Immature natural killer cell (primary cell): Measurements from ENCODE around the gene GLCE. TPM values are rescaled to one million over a fixed set of nuclear protein-coding genes. Genes with fewer than 3 reads are reported as not detected.
"Not testable (repeated sequence)": the region's sequence is repeated elsewhere in the genome, so short reads cannot be mapped to it uniquely, and the experiment has no call there.

Experiments used
- DNase-seq, 3 donors: peaks; one replicate each; pipeline ENCODE4 v3.0.0; 2022; ENCODE audit warnings: mixed read lengths in 1 of 3
- H3K27ac Mint-ChIP-seq, 6 donors: one replicate each; pipeline ENCODE4 v1.8.0; 2020; ENCODE audit warnings: mixed read lengths in 6 of 6, mild to moderate bottlenecking in 5 of 6, inconsistent platforms in 4 of 6, moderate library complexity in 3 of 6
- H3K27me3 Mint-ChIP-seq, 3 donors: one replicate each; pipeline ENCODE4 v1.8.0; 2020 to 2021; ENCODE audit warnings: low read depth in 3 of 3, mild to moderate bottlenecking in 3 of 3, mixed read lengths in 3 of 3, moderate library complexity in 3 of 3, inconsistent platforms in 1 of 3
- H3K36me3 Mint-ChIP-seq, 3 donors: one replicate each; pipeline ENCODE4 v1.8.0; 2020; ENCODE audit warnings: mixed read lengths in 3 of 3, inconsistent platforms in 2 of 3, mild to moderate bottlenecking in 2 of 3
- H3K4me1 Mint-ChIP-seq, 2 donors: one replicate each; pipeline ENCODE4 v1.8.0; 2020; ENCODE audit warnings: inconsistent platforms in 2 of 2, mild to moderate bottlenecking in 2 of 2, mixed read lengths in 2 of 2, moderate library complexity in 1 of 2
- H3K4me3 Mint-ChIP-seq, 5 donors: one replicate each; pipeline ENCODE4 v1.8.0; 2020; ENCODE audit warnings: mild to moderate bottlenecking in 5 of 5, mixed read lengths in 5 of 5, inconsistent platforms in 3 of 5, moderate library complexity in 3 of 5
- H3K9me3 Mint-ChIP-seq, 6 donors: one replicate each; pipeline ENCODE4 v1.8.0; 2020; ENCODE audit warnings: mild to moderate bottlenecking in 6 of 6, mixed read lengths in 6 of 6, inconsistent platforms in 4 of 6, moderate library complexity in 3 of 6
- polyA plus RNA-seq, 3 donors: library from polyadenylated mRNA; unstranded; fragments of 300-500 nt; fragmentation: Illumina TruSeq; gene quantifications; one replicate each; pipeline ENCODE4 v1.2.3, GENCODE V29; 2021

The GLCE gene
- polyA plus RNA-seq, 3 donors from 2014 or later, result 4.2 TPM; not detected in 1

GRCh38 chr15:69299943-69300588 is 139.6 kb downstream of the GLCE start:
- no peak overlapping the region for H3K27ac Mint-ChIP-seq
- peaks cover 0 to 4% (median 0%) of the 10 kb centered on the region in 3 donors for H3K36me3 Mint-ChIP-seq
- H3K27me3 Mint-ChIP-seq, result peaks cover 8 to 16% (median 10%) of the 10 kb centered on the region in 3 donors
- no peak for DNase-seq
- no peaks in the 10 kb centered on the region for H3K9me3 Mint-ChIP-seq
- peaks cover 5 to 15% of the 10 kb centered on the region in 2 donors for H3K4me1 Mint-ChIP-seq
- H3K4me3 Mint-ChIP-seq, result peak overlapping the region in 2 of 5 donors; percentile 35 to 60

- H3K27me3 Mint-ChIP-seq, result peaks cover 8 to 16% (median 10%) of the 10 kb centered on the region in 3 donors
- not testable (repeated sequence) for H3K36me3 Mint-ChIP-seq, DNase-seq, H3K27ac Mint-ChIP-seq, H3K9me3 Mint-ChIP-seq
- H3K4me3 Mint-ChIP-seq, result peak overlapping the region in 1 of 5 donors; percentile 0
- peaks cover 5 to 15% of the 10 kb centered on the region in 2 donors for H3K4me1 Mint-ChIP-seq
These were observed 140.7 kb downstream of the GLCE start for GRCh38 chr15:69301101-69301500.

- Mint-ChIP-seq H3K4me3 (peak overlapping the region in 1 of 5 donors; percentile 31), H3K4me1 (peaks cover 5 to 15% of the 10 kb centered on the region in 2 donors), H3K27me3 (peaks cover 8 to 16% (median 10%) of the 10 kb centered on the region in 3 donors)
- H3K9me3 Mint-ChIP-seq, H3K27ac Mint-ChIP-seq, H3K36me3 Mint-ChIP-seq, DNase-seq: not testable (repeated sequence)
These were observed 141.7 kb downstream of the GLCE start for GRCh38 chr15:69302087-69302486.

GRCh38 chr15:69302929-69303328 is 142.5 kb downstream of the GLCE start:
- H3K27me3 Mint-ChIP-seq, result peaks cover 8 to 16% (median 14%) of the 10 kb centered on the region in 3 donors
- H3K4me1 Mint-ChIP-seq, result peaks cover 4 to 15% of the 10 kb centered on the region in 2 donors
- H3K4me3 Mint-ChIP-seq, result no peak overlapping the region
- no peaks in the 10 kb centered on the region for H3K9me3 Mint-ChIP-seq
- H3K27ac Mint-ChIP-seq, result no peak overlapping the region
- no peak for DNase-seq
- peaks cover 0 to 4% (median 0%) of the 10 kb centered on the region in 3 donors for H3K36me3 Mint-ChIP-seq

GRCh38 chr15:69303337-69304181 is 143.1 kb downstream of the GLCE start:
- DNase-seq, result no peak
- Mint-ChIP-seq H3K36me3 (peaks cover 0 to 4% (median 0%) of the 10 kb centered on the region in 3 donors), H3K4me3 (no peak overlapping the region), H3K27ac (no peak overlapping the region), H3K9me3 (no peaks in the 10 kb centered on the region), H3K4me1 (peaks cover 4 to 15% of the 10 kb centered on the region in 2 donors), H3K27me3 (peaks cover 8 to 17% (median 14%) of the 10 kb centered on the region in 3 donors)

GRCh38 chr15:69304182-69304545 is 143.7 kb downstream of the GLCE start:
- H3K9me3 Mint-ChIP-seq, result no peaks in the 10 kb centered on the region
- H3K4me3 Mint-ChIP-seq, result no peak overlapping the region
- DNase-seq, result no peak
- H3K27ac Mint-ChIP-seq, result no peak overlapping the region
- H3K27me3 Mint-ChIP-seq, result peaks cover 8 to 17% (median 14%) of the 10 kb centered on the region in 3 donors
- peaks cover 0 to 4% (median 0%) of the 10 kb centered on the region in 3 donors for H3K36me3 Mint-ChIP-seq
- H3K4me1 Mint-ChIP-seq, result peaks cover 4 to 15% of the 10 kb centered on the region in 2 donors

GRCh38 chr15:69305204-69305931 is 144.9 kb downstream of the GLCE start:
- peaks cover 0 to 4% (median 0%) of the 10 kb centered on the region in 3 donors for H3K36me3 Mint-ChIP-seq
- H3K27me3 Mint-ChIP-seq, result peaks cover 7 to 13% (median 8%) of the 10 kb centered on the region in 3 donors
- H3K4me1 Mint-ChIP-seq, result peaks cover 0 to 5% of the 10 kb centered on the region in 2 donors
- DNase-seq, result no peak
- no peak overlapping the region for H3K4me3 Mint-ChIP-seq
- no peaks in the 10 kb centered on the region for H3K9me3 Mint-ChIP-seq
- no peak overlapping the region for H3K27ac Mint-ChIP-seq

GRCh38 chr15:69305933-69306568 is 145.6 kb downstream of the GLCE start:
- DNase-seq, result no peak
- H3K9me3 Mint-ChIP-seq, result no peaks in the 10 kb centered on the region
- H3K27ac Mint-ChIP-seq, result no peak overlapping the region
- H3K4me1 Mint-ChIP-seq, result no peaks in the 10 kb centered on the region
- peaks cover 0 to 4% (median 0%) of the 10 kb centered on the region in 3 donors for H3K36me3 Mint-ChIP-seq
- peaks cover 7 to 14% (median 7%) of the 10 kb centered on the region in 3 donors for H3K27me3 Mint-ChIP-seq
- H3K4me3 Mint-ChIP-seq, result no peak overlapping the region

- Mint-ChIP-seq H3K27me3 (peaks cover 5 to 13% (median 6%) of the 10 kb centered on the region in 3 donors), H3K27ac (no peak overlapping the region), H3K36me3 (no peaks in the 10 kb centered on the region), H3K4me3 (no peak overlapping the region), H3K9me3 (no peaks in the 10 kb centered on the region), H3K4me1 (no peaks in the 10 kb centered on the region)
- DNase-seq, result no peak
These were observed 147.5 kb downstream of the GLCE start for GRCh38 chr15:69307939-69308338.

GRCh38 chr15:69308949-69309348 is 148.5 kb downstream of the GLCE start:
- no peak for DNase-seq
- Mint-ChIP-seq H3K4me3 (no peak overlapping the region), H3K27ac (no peak overlapping the region)

GRCh38 chr15:69311319-69311721 is 150.9 kb downstream of the GLCE start:
- H3K9me3 Mint-ChIP-seq, result no peaks in the 10 kb centered on the region
- H3K27ac Mint-ChIP-seq, result no peak overlapping the region
- no peak overlapping the region for H3K4me3 Mint-ChIP-seq
- DNase-seq, result no peak
- H3K4me1 Mint-ChIP-seq, result no peaks in the 10 kb centered on the region
- peaks cover 4 to 11% (median 8%) of the 10 kb centered on the region in 3 donors for H3K27me3 Mint-ChIP-seq
- H3K36me3 Mint-ChIP-seq, result no peaks in the 10 kb centered on the region

More at GRCh38 chr15:69308949-69309348, 148.5 kb downstream of the GLCE start:
- no peaks in the 10 kb centered on the region for H3K4me1 Mint-ChIP-seq
- H3K9me3 Mint-ChIP-seq, result no peaks in the 10 kb centered on the region
- peaks cover 4 to 13% (median 7%) of the 10 kb centered on the region in 3 donors for H3K27me3 Mint-ChIP-seq
- H3K36me3 Mint-ChIP-seq, result no peaks in the 10 kb centered on the region

GRCh38 chr15:69313432-69314000 is 153.1 kb downstream of the GLCE start:
- Mint-ChIP-seq H3K9me3 (no peaks in the 10 kb centered on the region), H3K4me3 (no peak overlapping the region), H3K36me3 (no peaks in the 10 kb centered on the region), H3K4me1 (no peaks in the 10 kb centered on the region), H3K27ac (no peak overlapping the region), H3K27me3 (peaks cover 2 to 13% (median 4%) of the 10 kb centered on the region in 3 donors)
- no peak for DNase-seq

GRCh38 chr15:69314131-69314530 is 153.7 kb downstream of the GLCE start:
- Mint-ChIP-seq H3K27ac (no peak overlapping the region), H3K9me3 (no peaks in the 10 kb centered on the region), H3K27me3 (peaks cover 2 to 14% (median 4%) of the 10 kb centered on the region in 3 donors), H3K4me3 (no peak overlapping the region), H3K4me1 (no peaks in the 10 kb centered on the region), H3K36me3 (no peaks in the 10 kb centered on the region)
- no peak for DNase-seq
